HG02588 (cell line): ENCODE data around the gene DDB1.

Experiments used
- ATAC-seq: cut with Tn5 transposase; IDR thresholded peaks from one replicate; pipeline ENCODE4 v1.9.1; 2021; ENCODE audit warnings: mild to moderate bottlenecking, moderate library complexity; ENCODE audit not compliant: unreplicated experiment

Gene DDB1

GRCh38 chr11:61332797-61333549 lies at the start of gene DDB1, which contains the start of gene TKFC:
Gene DDB1, minus strand, starts transcription at chr11:61333105. Its CDS starts 137 bp downstream, at chr11:61332968.
Gene TKFC, plus strand, starts transcription at chr11:61333228. Its CDS starts 1,501 bp downstream, at chr11:61334729.
- peak; percentile 92 for ATAC-seq

DNA sequence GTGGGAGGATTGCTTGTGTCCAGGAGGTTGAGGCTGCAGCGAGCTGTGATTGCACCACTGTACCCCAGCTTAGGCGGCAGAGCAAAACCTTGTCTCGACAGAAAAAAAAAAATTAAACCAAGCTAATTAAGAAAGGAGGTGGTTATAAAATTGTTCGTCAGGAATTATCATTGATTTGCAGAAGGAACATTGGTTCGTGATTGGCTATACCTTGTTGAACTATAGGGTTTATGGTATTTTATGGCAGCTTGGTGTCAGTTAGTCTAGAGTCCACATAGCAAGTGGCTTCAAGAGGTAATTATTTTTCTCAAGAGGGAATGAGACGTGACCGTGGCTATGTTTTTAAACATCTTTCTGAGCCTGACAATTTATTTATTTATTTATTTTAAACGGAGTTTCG lies 48.0 kb upstream of the DDB1 start:
- ATAC-seq = no peak

DNA sequence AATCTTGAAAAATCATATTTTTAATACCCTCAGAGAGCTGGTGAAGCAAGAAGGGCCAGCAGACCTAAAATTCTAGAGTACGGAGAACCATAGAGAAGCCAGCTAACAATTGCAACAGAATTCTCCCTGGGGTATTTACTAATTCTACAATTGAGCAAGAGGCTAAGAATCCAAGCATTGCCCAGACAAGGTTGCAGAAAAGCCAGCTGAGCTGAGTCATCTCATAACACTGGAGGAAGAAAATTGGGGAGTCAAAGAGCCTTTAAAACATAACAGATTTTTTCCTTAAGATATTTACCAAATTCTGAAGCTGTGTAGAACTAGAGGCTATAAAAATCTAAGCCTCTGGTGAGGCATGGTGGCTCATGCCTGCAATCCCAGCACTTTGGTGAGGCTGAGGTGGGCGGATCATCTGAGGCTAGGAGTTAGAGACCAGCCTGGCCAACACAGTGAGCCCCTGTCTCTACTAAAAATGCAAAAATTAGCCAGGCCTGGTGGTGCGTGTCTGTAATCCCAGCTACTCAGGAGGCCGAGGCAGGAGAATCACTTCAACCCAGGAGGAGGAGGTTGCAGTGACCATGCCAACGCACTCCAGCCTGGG lies 45.9 kb upstream of the DDB1 start:
- no peak for ATAC-seq

GRCh38 chr11:61377461-61378160 lies 44.7 kb upstream of the DDB1 start:
- ATAC-seq = no peak

DNA sequence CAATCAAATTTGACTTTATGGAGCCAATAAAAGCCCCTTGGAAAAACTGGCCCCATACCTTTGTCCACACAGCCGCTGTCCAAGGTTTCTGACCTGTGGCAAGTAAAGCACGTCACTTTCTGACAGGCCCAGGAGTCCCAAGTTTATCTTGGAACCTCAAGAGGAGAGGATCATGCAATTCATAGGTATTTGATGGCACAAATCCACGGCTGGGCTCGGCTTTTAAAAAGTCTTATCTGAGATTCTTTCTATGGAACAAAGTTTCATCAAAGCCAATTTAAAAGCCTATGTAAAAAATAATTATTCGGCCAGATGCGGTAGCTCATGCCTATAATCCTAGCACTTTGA lies 42.8 kb upstream of the DDB1 start:
- ATAC-seq = no peak

DNA sequence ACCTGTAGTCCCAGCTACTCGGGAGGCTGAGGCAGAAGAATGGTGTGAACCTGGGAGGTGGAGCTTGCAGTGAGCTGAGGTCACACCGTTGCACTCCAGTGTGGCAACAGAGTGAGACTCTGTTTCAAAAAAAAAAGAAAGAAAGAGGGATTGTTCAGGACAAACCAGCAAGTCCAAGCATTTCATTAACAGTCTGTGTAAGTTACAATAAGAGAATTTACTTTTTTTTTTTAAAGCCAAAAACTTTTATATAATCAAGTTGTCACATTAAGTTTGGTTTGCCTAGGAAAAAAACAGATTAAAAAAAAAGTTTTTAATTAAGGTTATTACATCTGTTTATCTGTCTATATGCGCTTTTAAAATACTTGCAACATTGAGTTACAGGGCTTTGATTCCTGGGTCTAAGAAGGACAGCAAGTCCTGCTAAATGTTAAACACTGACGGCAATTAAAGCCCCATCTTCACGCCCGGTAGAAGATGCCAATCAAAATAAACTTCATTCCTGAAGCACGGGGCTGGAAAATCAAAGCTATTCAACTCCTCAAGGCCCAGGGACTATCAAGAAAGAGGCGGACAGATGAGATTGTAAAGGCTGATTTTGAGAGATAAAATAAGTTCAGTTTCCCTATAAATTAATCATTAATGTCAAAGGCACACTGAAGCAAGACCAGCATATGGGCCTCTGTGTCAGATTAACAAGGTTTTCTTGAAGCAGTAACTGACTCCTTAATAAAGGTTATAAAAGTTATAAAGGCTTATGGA lies 39.9 kb upstream of the DDB1 start:
- ATAC-seq = no peak

DNA sequence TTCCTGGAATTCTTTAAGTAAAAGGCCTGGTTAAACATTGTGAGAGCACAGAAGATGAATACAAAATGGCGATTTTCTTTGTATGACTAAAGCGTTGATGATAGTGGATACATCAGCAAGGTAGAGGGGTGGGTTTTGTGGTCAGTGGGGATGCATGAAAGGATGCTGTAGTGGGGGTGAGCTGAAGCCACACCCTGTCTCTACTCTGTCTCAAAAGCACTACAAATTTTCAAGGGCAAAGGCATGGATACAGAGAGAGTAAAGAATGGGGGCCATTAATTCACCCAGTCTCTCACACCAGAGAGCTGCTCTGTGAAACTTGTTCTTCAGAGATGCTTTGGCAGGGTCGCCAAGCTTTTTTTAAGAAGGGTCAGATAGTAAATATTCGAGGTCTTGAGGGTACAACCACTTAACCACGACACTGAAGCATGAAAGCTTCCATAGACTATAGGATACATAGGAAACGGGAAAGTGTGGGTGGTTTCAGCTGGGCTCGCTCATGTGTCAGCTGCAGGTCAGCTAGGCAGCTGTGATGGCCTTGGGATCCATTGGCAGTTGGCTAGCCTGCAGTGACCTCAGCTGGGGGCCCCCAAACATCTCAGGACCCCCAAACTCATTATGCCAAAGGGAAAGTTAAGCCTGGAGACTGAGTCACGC lies 37.6 kb upstream of the DDB1 start:
- ATAC-seq = no peak

GRCh38 chr11:61369372-61370348 lies 36.8 kb upstream of the DDB1 start:
- ATAC-seq = no peak

GRCh38 chr11:61368646-61369045 lies 35.7 kb upstream of the DDB1 start:
- no peak for ATAC-seq

DNA sequence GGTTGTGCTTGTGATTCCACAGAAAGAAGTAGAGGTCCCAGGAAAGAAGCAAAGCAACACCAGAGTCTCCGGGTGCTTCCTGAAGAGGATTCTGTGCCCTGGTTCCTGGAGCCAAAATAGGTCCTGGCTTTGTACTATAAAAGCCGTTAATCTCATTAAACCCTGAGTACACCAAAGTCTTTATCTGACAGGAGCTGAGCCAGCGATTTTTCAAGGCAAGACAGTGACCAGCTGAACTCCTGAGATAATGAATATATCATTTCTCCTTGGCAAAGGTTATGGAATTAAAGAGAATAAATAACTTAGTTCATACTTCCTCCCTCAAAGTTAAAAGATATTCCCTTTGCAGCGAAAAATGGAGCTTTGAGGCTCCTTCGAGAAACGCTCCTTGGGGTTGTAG lies 34.5 kb upstream of the DDB1 start:
- ATAC-seq = no peak

- ATAC-seq = no peak
Observed at GRCh38 chr11:61364012-61364675, 31.2 kb upstream of the DDB1 start.

DNA sequence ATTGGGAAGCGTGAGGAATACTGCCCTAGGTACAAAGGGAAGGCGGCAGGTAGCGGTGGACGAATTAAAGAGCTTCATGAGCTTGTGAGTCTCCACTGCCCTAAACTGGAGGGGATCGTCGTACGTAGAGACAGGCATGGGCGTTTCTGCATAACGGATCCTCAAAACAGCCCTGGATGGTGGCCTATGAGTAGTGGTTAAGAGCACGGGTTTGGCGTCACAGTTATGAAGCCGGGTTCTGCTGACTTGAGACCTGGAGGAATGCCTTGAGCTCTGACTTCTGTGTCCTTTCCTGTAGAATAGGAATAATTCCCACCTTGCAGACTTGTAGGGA lies 29.6 kb upstream of the DDB1 start:
- no peak for ATAC-seq

- peak; percentile 83 for ATAC-seq
Observed at GRCh38 chr11:61361741-61362541, 29.0 kb upstream of the DDB1 start, which contains the start of the genes CYB561A3 and TMEM138. Gene CYB561A3, minus strand, starts transcription at chr11:61361882. Its CDS starts 5,169 bp downstream, at chr11:61356713. Gene TMEM138, plus strand, starts transcription at chr11:61362374. Its CDS starts 2,017 bp downstream, at chr11:61364391.

DNA sequence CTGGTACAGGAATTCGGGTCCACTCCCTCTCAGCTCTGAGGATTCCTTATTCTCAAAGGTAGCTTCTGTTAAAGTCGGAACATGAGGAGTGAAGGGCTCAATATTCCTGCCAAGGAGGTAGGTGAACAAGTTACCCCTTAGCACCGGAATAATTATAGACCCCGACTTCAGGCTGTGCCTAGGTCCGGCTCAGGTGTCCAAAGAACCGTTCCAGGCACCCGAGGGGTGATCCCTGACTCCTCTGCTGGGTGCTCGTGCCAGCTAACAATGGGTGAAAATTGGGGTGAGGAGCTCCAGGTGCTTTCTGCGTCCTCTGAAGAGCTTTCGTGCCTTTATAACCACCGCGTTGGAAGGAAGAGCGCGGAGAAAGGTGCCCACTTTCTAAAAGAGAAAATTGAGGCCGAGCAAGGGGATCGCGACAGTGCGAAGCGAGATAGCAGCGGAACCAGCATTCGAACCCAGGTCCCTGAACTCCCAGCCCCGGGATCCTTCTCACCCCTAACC lies 28.4 kb upstream of the DDB1 start:
- no peak for ATAC-seq

- ATAC-seq = no peak
Observed at GRCh38 chr11:61359516-61359915, 26.6 kb upstream of the DDB1 start.

DNA sequence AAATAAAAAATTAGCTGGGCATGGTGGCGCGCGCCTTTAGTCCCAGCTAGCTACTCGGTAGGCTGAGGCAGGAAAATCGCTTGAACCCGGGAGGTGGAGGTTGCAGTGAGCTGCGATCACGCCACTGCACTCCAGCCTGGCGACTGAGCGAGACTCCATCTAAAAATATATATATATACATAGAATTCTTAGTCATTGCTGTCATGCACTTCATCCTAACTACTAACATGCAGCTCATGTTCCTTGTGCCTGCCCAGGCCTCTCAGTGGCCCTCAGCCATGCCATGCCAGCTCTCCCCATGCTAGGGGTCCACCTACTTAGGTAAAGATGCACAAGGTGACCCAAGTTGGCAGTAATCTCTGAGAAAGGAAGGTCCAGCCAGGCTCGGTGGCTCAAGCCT lies 25.7 kb upstream of the DDB1 start:
- ATAC-seq = no peak

- ATAC-seq = no peak
Observed at GRCh38 chr11:61357894-61358239, 25.0 kb upstream of the DDB1 start.

DNA sequence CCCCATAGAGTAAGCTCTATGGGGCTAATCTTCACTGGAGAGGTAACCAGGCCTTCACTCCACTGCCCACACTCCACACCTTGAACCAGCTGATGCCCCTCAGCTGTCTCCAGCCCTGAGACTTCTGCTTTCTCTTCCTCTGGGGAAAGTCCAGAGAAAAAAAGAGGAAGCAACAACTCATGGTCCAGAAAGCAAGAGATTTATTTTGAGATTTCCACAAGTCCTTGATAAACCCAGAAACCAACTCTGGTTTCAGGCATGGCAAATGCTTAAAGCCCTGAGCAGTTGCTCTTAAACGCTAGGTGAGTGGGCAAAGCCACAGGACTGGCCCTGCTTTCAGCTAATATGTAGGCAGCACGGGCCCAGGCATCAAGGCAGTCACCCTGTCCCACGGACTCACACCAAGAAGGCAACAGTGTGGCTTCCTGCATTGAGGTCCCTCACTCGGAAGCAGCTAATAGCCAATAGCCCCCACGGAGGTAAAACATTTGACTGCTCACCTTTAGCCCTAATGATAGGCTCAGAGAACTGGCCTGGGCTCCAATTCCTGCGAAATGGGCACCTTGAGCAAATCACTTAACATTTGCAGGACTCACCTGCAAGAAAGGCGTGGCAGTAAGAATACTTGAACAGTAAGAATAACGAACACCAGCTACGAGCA lies 24.5 kb upstream of the DDB1 start:
- peak; percentile 42 for ATAC-seq
